Pancreas (tissue), 10 donors: ENCODE measurements around the gene LRP5. TPM values are rescaled to one million over a fixed set of nuclear protein-coding genes. Genes with fewer than 3 reads are reported as not detected.
"Not testable (repeated sequence)": the region's sequence is repeated elsewhere in the genome, so short reads cannot be mapped to it uniquely, and the experiment has no call there.

Experiments
- ATAC-seq, 4 donors: fragments of 200-7000 bp; cut with Tn5 transposase; one replicate each; pipeline versions ENCODE4 v1.8.0 to v1.9.1; 2020; ENCODE audit warnings: mild to moderate bottlenecking in 4 of 4, moderate library complexity in 4 of 4
- DNase-seq, 6 donors: peaks; one replicate each; pipeline ENCODE4 v3.0.0-alpha.2; 2020
- FAIRE-seq: peaks from 2 replicates; lab custom pipeline; 2012; peaks lifted over from hg19 to GRCh38; lab: Jason Lieb, UNC
- H3K27ac ChIP-seq, 4 donors: fragments of 200-600 bp; sonication (generic); 1 replicate in 3 of 4; 2 replicates in 1 of 4; pipeline versions ENCODE4 v1.5.0 to v1.8.0; 2020
- H3K27me3 ChIP-seq, 4 donors: fragments of 200-600 bp; one replicate each; pipeline ENCODE4 v1.8.0; 2021
- H3K36me3 ChIP-seq, 3 donors: fragments of 200-600 bp; sonication (generic) in 1 of 3; one replicate each; pipeline versions ENCODE4 v1.5.0 to v1.8.0; 2020 to 2021
- H3K4me1 ChIP-seq, 3 donors: fragments of 200-600 bp; one replicate each; pipeline ENCODE4 v1.8.0; 2021
- H3K4me3 ChIP-seq, 4 donors: fragments of 200-600 bp; sonication (generic) in 2 of 4; one replicate each; pipeline versions ENCODE4 v1.5.0 to v1.8.0; 2020 to 2021
- H3K9me3 ChIP-seq, 4 donors: fragments of 200-600 bp; one replicate each; pipeline ENCODE4 v1.8.0; 2021
- CTCF ChIP-seq, 4 donors: fragments of 200-600 bp; sonication (generic) in 3 of 4; IDR thresholded peaks; one replicate each; pipeline versions ENCODE4 v1.5.0 to v1.8.0; 2021; ENCODE audit warnings: antibody characterized with exemption in 4 of 4
- WGBS, 2 donors: extraction: QIAGEN DNeasy Blood & Tissue Kit; methylation state at CpG; one replicate each; pipeline ENCODE4 v1.1.7; 2013; 5-methylcytosine and 5-hydroxymethylcytosine counted together
- intact Hi-C, 3 donors: fragments of 100-400 bp; cut with DNase I; formaldehyde crosslinking; loops; one replicate each; pipeline versions ENCODE4 v1.11.1 to v1.14.2; 2022
- polyA plus RNA-seq, 2 donors: library from polyadenylated mRNA; stranded (reverse); fragments of 200-250 nt; gene quantifications; one replicate each; pipeline ENCODE4 v1.2.3, GENCODE V29; 2013
- total RNA-seq, 6 donors: library from RNA; stranded (reverse); fragmentation: NEBNext Ultra II Directional in 4 of 6; extraction: Animal tissue kit (Norgen Biotek cat#: 25700) in 4 of 6; gene quantifications; one replicate each; pipeline versions ENCODE4 v1.2.1 to v1.2.4, GENCODE V29; 2021 to 2023
- donor health status: healthy with polysubstance abuse.
- donor health status: DM: no; HTN: no; CAD: no; lungs with moderate emphysema.
- donor health status: DM: no; HTN: no; CAD: no.
- donor health status: control.
- donor health status: control.
- donor health status: Bipolar disorder and iron deficiency.
- donor health status: DM: yes; HTN: yes; CAD: no.
- donor health status: DM: no; HTN: no; CAD: no.
- donor health status: DM: no; HTN: no; CAD: no.
- donor health status: DM: yes; HTN: yes; CAD: no.

LRP5 gene
- total and polyA plus RNA-seq, 8 donors: 27.4 to 62.8 (median 32.5) TPM

DNA sequence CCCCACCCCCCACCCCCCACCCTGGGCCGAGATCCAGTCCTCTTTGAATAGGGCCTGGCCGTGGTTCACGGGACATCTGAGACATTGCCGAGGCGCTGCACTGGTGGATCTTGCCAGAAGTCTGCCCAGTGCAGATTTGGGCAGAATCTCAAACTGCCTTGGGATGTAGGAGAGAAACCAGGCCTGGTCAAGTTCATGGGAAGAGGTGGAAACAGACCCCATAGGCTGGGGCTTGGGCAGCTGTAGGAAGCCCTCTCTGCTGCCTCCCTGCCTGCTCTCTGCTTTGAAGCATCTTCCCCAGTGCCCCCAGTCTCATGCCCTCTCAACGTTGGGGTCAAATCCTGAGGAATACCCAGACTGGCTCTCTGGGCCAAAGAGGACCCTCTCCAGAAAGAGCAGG is 132.2 kb downstream of the LRP5 start:
- WGBS, 2 donors: 87 to 96% methylated on average over 6 of the region's 6 CpGs
- Histone ChIP-seq H3K36me3 (peaks cover 0 to 28% (median 0%) of the 10 kb centered on the region in 3 donors), H3K4me1 (no peaks in the 10 kb centered on the region), H3K4me3 (no peak overlapping the region), H3K9me3 (no peaks in the 10 kb centered on the region), H3K27me3 (no peaks in the 10 kb centered on the region), H3K27ac (no peak overlapping the region)
- FAIRE-seq (no peak), ATAC-seq (no peak), DNase-seq (peak in 1 of 6 donors; percentile 16)
- intact Hi-C loops: no loop called here
- TF ChIP-seq CTCF (IDR thresholded peaks at IDR 0.05): no peak

DNA sequence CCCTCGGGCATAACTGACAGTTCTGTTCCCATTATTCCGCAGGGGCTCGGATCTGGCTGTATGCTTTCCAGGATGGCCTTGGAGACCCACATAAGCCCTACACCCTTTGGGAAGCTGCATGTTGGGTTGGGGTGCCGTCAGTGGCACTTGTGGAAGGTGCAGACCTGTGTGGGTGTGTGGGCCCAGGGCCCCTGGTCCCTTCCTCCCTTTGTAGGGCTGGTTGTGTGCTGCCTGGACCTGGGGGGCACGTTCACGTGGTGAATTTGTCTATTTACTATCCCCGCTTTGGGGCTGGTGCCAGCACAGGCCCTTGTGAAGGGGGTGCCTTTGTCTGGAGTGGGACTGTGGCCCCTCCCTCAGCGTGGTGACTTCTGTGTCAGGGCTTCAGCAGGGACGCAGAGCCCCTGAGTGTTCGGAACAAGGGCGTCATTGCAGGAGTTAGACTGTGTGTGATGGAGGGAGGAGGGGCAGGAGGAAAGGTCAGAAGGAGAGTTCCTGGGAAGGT is 133.2 kb downstream of the LRP5 start:
- no peaks in the 10 kb centered on the region for H3K27me3 ChIP-seq
- intact Hi-C loops: loop anchor here in 1 of 3 donors (5.0 kb wide), 1 partner anchor 188 kb away; no protein-coding TSS in a partner anchor
- no peaks in the 10 kb centered on the region for H3K4me1 ChIP-seq
- 85 to 91% methylated on average over 11 of the region's 11 CpGs for WGBS, 2 donors
- no peak for FAIRE-seq
- ATAC-seq: no peak
- TF ChIP-seq CTCF (IDR thresholded peaks at IDR 0.05): no peak
- peak in 1 of 6 donors; percentile 54 for DNase-seq
- no peaks in the 10 kb centered on the region for H3K9me3 ChIP-seq
- H3K4me3 ChIP-seq: no peak overlapping the region
- H3K36me3 ChIP-seq: peaks cover 0 to 22% (median 0%) of the 10 kb centered on the region in 3 donors
- no peak overlapping the region for H3K27ac ChIP-seq

DNA sequence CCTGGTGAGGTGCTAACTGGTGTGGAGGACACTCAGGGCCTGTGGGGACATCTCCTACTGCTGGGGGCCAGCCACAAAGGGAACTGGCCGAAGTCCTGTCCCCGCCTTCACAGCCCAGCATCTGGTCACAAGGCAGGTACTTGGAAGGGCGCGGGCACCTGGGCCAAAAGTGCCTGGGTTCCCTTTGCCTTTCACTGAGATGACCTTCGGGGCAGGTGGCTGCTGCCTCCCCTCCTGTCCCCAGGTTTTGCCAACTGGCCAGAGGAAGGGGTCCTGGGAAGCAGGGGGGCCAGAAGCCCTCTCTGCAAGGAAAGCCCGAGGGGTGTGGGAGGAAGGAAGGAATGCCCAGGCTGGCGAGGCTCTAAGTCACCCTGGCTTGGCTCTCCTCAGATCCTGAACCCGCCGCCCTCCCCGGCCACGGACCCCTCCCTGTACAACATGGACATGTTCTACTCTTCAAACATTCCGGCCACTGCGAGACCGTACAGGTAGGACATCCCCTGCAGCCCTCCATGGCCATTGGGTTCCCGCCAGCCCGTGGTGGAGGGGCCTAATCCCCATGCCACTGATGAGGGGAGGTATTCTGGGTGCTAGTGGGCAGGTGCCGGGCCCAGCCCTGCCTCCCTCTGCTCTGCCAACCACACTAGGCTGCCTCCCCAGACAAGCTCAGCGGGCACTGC is 133.8 kb downstream of the LRP5 start:
- ATAC-seq: peak in 3 of 4 donors; percentile 4 to 11 (median 5)
- no peak for TF ChIP-seq CTCF (IDR thresholded peaks at IDR 0.05)
- H3K9me3 ChIP-seq: no peaks in the 10 kb centered on the region
- no peak overlapping the region for H3K4me3 ChIP-seq
- H3K4me1 ChIP-seq: no peaks in the 10 kb centered on the region
- H3K27ac ChIP-seq: no peak overlapping the region
- WGBS, 2 donors: 87 to 89% methylated on average over 18 of the region's 18 CpGs
- no peaks in the 10 kb centered on the region for H3K27me3 ChIP-seq
- intact Hi-C loops: loop anchor here in 1 of 3 donors (5.0 kb wide), 1 partner anchor 189 kb away; no protein-coding TSS in a partner anchor
- peaks cover 0 to 18% (median 0%) of the 10 kb centered on the region in 3 donors for H3K36me3 ChIP-seq
- peak in 1 of 6 donors; percentile 72 for DNase-seq
- no peak for FAIRE-seq

- Histone ChIP-seq H3K9me3 (no peaks in the 10 kb centered on the region), H3K4me3 (no peak overlapping the region), H3K27me3 (no peaks in the 10 kb centered on the region), H3K36me3 (peaks cover 0 to 12% (median 0%) of the 10 kb centered on the region in 3 donors), H3K27ac (no peak overlapping the region), H3K4me1 (no peaks in the 10 kb centered on the region)
- WGBS, 2 donors: 44 to 50% methylated on average over 25 of the region's 25 CpGs
- peak; percentile 92 to 94 (median 94) for TF ChIP-seq CTCF (IDR thresholded peaks at IDR 0.05)
- peak; percentile 57 to 90 (median 76) for DNase-seq
- FAIRE-seq: no peak
- intact Hi-C loops: loop anchor here in 1 of 3 donors (5.0 kb wide), 1 partner anchor 190 kb away; no protein-coding TSS in a partner anchor
- peak; percentile 86 to 96 (median 92) for ATAC-seq
Observed at GRCh38 chr11:68447015-68447801, 134.8 kb downstream of the LRP5 start.

- H3K27me3 ChIP-seq, FAIRE-seq, ATAC-seq, H3K9me3 ChIP-seq, H3K4me3 ChIP-seq, H3K4me1 ChIP-seq, H3K27ac ChIP-seq: not testable (repeated sequence)
- intact Hi-C loops: loop anchor here in 1 of 3 donors (5.0 kb wide), 1 partner anchor 191 kb away; no protein-coding TSS in a partner anchor
- 86 to 87% methylated on average over 6 of the region's 6 CpGs for WGBS, 2 donors
- H3K36me3 ChIP-seq: peaks cover 0 to 12% (median 0%) of the 10 kb centered on the region in 3 donors
- DNase-seq: peak in 1 of 6 donors; percentile 6
Observed at GRCh38 chr11:68447914-68448313, 135.5 kb downstream of the LRP5 start.
